Glutamatergic neuron (in vitro differentiated cells): ENCODE results near the gene CEP63. TPM values are rescaled to one million over a fixed set of nuclear protein-coding genes. Genes with fewer than 3 reads are reported as not detected.

Experiments used
- DNase-seq: peaks from one replicate; pipeline ENCODE4 v3.0.0; 2022
- H3K27ac Mint-ChIP-seq: one replicate; pipeline ENCODE4 v1.8.0; 2020; ENCODE audit warnings: mild to moderate bottlenecking, mixed read lengths, inconsistent platforms; ENCODE audit not compliant: unreplicated experiment
- H3K27me3 Mint-ChIP-seq: one replicate; pipeline ENCODE4 v1.8.0; 2020; ENCODE audit warnings: mild to moderate bottlenecking, moderate library complexity, mixed read lengths, inconsistent platforms; ENCODE audit not compliant: unreplicated experiment
- H3K36me3 Mint-ChIP-seq: one replicate; pipeline ENCODE4 v1.8.0; 2020; ENCODE audit warnings: mild to moderate bottlenecking, mixed read lengths, inconsistent platforms; ENCODE audit not compliant: unreplicated experiment
- H3K4me1 Mint-ChIP-seq: one replicate; pipeline ENCODE4 v1.8.0; 2020; ENCODE audit warnings: mild to moderate bottlenecking, low read depth, mixed read lengths, inconsistent platforms; ENCODE audit not compliant: unreplicated experiment
- H3K4me3 Mint-ChIP-seq: one replicate; pipeline ENCODE4 v1.8.0; 2020; ENCODE audit warnings: mild to moderate bottlenecking, mixed read lengths, inconsistent platforms; ENCODE audit not compliant: unreplicated experiment
- H3K9me3 Mint-ChIP-seq: one replicate; pipeline ENCODE4 v1.8.0; 2020; ENCODE audit warnings: mild to moderate bottlenecking, moderate library complexity, mixed read lengths, inconsistent platforms; ENCODE audit not compliant: unreplicated experiment
- total RNA-seq: library from RNA; stranded (reverse); fragmentation: NEBNext Ultra II Directional; extraction: Animal tissue kit (Norgen Biotek cat#: 25700); gene quantifications from one replicate; pipeline ENCODE4 v1.2.1, GENCODE V29; 2021; ENCODE audit not compliant: unreplicated experiment
- TF ChIP-seq, protein P1 (sequence below): fragments of 200-600 bp; sonication (generic); IDR thresholded peaks from one replicate; pipeline ENCODE4 v1.5.0; 2021; ENCODE audit not compliant: partially characterized antibody, unreplicated experiment

CEP63 gene
- total RNA-seq, 1 donor from 2014 or later, result 37.8 TPM

DNA sequence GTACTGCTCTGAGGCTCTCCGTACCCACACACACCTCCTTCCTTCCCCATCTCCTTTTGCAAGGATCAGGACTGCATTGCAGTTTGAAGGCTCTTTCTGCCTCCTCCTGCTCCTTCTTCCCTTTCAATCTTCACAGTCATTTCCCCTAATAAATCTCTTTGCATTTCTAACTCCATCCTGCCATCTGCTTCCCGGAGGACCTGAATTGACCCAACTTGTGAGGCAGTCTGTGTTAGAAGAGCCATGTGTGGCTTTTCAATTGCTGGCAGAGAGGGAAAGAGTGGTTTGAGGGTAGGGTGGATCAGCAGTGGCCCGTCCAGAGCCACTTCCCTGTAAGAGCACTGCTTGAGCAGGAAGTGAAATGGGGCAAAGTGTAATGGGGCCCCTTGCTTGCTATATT lies 35.9 kb upstream of the CEP63 start:
- no peak for DNase-seq
- TF ChIP-seq, protein P1, sequence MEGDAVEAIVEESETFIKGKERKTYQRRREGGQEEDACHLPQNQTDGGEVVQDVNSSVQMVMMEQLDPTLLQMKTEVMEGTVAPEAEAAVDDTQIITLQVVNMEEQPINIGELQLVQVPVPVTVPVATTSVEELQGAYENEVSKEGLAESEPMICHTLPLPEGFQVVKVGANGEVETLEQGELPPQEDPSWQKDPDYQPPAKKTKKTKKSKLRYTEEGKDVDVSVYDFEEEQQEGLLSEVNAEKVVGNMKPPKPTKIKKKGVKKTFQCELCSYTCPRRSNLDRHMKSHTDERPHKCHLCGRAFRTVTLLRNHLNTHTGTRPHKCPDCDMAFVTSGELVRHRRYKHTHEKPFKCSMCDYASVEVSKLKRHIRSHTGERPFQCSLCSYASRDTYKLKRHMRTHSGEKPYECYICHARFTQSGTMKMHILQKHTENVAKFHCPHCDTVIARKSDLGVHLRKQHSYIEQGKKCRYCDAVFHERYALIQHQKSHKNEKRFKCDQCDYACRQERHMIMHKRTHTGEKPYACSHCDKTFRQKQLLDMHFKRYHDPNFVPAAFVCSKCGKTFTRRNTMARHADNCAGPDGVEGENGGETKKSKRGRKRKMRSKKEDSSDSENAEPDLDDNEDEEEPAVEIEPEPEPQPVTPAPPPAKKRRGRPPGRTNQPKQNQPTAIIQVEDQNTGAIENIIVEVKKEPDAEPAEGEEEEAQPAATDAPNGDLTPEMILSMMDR, result no peak
- Mint-ChIP-seq H3K27me3 (peaks cover 6% of the 10 kb centered on the region), H3K4me3 (no peak overlapping the region), H3K9me3 (peaks cover 7% of the 10 kb centered on the region), H3K36me3 (peaks cover 13% of the 10 kb centered on the region), H3K27ac (no peak overlapping the region), H3K4me1 (peaks cover 5% of the 10 kb centered on the region)

DNA sequence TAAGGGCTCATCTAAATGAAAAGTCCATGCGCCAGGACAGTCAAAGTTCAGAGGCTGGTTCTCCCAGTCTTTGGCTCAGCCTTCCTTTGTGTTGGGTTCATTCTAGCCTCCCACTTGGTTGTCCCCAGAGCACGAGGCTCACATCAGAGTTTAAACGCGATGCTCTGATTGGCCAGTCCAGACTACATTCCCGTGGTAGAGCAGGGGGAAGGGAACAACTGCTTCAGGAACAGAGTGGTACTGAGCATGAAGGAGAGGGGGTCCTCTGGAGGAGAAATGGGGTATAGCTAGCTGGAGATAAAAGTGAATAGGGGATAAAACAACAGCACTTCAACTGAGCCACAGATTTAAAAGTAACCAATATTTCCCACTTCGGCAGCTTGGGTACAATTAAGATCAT lies 32.2 kb upstream of the CEP63 start:
- TF ChIP-seq, protein P1, result no peak
- H3K27me3 Mint-ChIP-seq, result peaks cover 3% of the 10 kb centered on the region
- DNase-seq, result no peak

DNA sequence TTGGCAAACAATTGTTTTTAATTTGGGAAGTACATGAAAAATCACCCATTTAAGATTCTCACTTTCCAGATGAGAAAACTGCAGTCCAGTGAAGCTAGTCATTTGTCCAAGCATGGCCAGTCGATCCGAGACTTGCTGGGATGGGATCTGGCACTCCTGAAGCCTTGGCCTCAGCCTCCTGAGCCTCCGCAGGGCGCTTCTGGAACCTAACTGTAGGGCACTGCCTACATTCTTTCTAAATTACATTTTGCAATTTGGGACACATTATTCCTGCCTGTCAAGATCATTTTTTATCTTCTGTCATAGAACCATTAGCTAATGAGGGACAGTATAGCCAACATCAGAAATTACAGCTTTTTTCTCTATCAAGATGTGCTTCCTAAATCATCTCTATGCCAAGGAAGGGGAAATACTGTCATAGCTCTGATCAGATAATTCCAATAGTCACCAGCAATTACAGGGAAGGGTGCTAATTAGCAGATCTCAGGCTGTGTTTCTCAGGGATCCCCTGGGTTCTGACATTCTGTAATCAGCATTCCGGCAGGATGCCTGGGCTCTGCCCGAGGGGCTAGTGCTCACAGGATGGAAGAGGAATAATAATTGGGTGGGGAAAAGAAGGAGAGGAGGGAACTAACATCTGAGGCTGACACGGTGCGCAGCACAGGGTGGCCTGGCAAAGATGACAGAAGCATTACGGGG lies 28.3 kb upstream of the CEP63 start:
- Mint-ChIP-seq H3K4me1 (no peaks in the 10 kb centered on the region), H3K36me3 (no peaks in the 10 kb centered on the region), H3K9me3 (no peaks in the 10 kb centered on the region), H3K27ac (no peak overlapping the region), H3K4me3 (no peak overlapping the region), H3K27me3 (peaks cover 5% of the 10 kb centered on the region)
- no peak for DNase-seq
- TF ChIP-seq, protein P1, result no peak

More for the DNA sequence above, 32.2 kb upstream of the CEP63 start:
- Mint-ChIP-seq H3K36me3 (peaks cover 5% of the 10 kb centered on the region), H3K4me3 (no peak overlapping the region), H3K27ac (no peak overlapping the region), H3K4me1 (peaks cover 5% of the 10 kb centered on the region), H3K9me3 (peaks cover 3% of the 10 kb centered on the region)

DNA sequence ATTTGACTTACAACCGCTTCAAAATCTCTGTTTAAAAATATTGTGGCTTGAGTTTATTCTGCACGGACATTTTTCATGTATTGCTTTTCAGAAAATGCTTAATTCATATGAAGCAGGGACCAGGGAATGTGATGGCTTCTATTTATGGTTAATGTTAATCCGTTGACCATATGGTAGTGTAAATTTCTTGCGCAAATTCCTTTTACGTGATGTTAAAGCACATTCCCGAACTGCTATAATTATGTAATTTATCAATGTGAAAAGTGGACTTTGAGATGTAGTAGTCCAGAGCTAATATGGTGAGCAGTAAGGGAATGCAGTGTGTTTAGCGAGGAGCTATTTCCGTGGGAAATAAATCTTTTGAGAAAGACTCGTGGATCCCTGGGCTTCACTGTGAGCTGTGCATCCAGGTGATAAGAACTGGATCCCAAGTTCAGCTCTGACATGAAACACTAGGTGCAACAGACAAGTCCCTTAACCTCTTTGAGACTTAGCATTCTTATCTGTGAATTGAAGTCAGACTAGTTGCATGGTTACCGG lies 27.4 kb upstream of the CEP63 start:
- Mint-ChIP-seq H3K36me3 (no peaks in the 10 kb centered on the region), H3K4me3 (no peak overlapping the region), H3K4me1 (no peaks in the 10 kb centered on the region), H3K27ac (no peak overlapping the region), H3K27me3 (peaks cover 1% of the 10 kb centered on the region), H3K9me3 (no peaks in the 10 kb centered on the region)
- no peak for DNase-seq
- TF ChIP-seq, protein P1, result no peak

DNA sequence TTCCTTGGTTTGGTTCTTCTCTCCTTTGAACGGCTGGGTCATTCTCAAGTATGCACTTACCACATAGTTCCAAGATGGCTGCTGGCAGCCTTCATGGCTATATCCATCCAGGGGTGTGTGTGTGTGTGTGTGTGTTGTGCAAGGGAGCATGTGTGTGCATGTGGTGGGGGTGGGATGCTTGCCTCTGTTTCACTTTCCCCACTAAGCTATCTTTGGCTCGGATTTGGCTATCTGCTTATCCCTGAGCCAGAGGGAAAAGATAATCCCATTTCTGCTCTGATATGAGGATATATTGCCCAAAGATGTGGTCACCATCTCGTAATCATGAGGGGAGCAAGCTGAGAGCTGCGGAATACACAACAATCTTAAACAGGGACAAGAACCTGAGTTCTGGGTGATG lies 26.3 kb upstream of the CEP63 start:
- DNase-seq, result no peak
- Mint-ChIP-seq H3K27ac (no peak overlapping the region), H3K4me1 (peaks cover 6% of the 10 kb centered on the region), H3K9me3 (no peaks in the 10 kb centered on the region), H3K4me3 (no peak overlapping the region), H3K27me3 (peaks cover 1% of the 10 kb centered on the region), H3K36me3 (no peaks in the 10 kb centered on the region)
- TF ChIP-seq, protein P1, result no peak
